ENCODE measurements around the gene LNX1.

GRCh38 chr4:53608242-53608641 is 17.0 kb upstream of the LNX1 start:
- TF ChIP-seq CTCF (IDR thresholded peaks at IDR 0.05) (no peak), POLR2A (IDR thresholded peaks at IDR 0.05) (no peak)
